GM23338 (cell line): Measurements from ENCODE around the gene SLC12A7. TPM values are rescaled to one million over a fixed set of nuclear protein-coding genes. Genes with fewer than 3 reads are reported as not detected.

Experiments
- ATAC-seq: fragments of 200-7000 bp; cut with Tn5 transposase; 3 replicates; pipeline ENCODE4 v1.9.1; 2020
- DNase-seq: peaks from one replicate; pipeline ENCODE4 v3.0.0-alpha.2; 2015; ENCODE audit warnings: low spot score
- H2AFZ ChIP-seq: fragments of 200-600 bp; sonication (generic); 2 replicates; pipeline ENCODE4 v1.8.0; 2016; ENCODE audit warnings: antibody characterized with exemption, mild to moderate bottlenecking, moderate library complexity
- H3F3A ChIP-seq: fragments of 200-600 bp; sonication (generic); replicated peaks from 2 replicates; pipeline ENCODE4 v1.8.0; 2017; ENCODE audit warnings: antibody characterized with exemption, mixed run types, low read depth
- H3K27ac ChIP-seq: fragments of 200-600 bp; sonication (generic); 2 replicates; pipeline ENCODE4 v1.6.1; 2016; ENCODE audit warnings: low read depth
- H3K27me3 ChIP-seq: fragments of 200-600 bp; sonication (generic); 2 replicates; pipeline ENCODE4 v1.8.0; 2016; ENCODE audit warnings: mild to moderate bottlenecking, mixed run types, moderate library complexity; ENCODE audit not compliant: insufficient read depth
- H3K36me3 ChIP-seq: fragments of 200-600 bp; sonication (generic); 2 replicates; pipeline ENCODE4 v1.8.0; 2016; ENCODE audit warnings: mild to moderate bottlenecking; ENCODE audit not compliant: insufficient read depth
- H3K4me1 ChIP-seq: fragments of 200-600 bp; sonication (generic); 2 replicates; pipeline ENCODE4 v1.8.0; 2016; ENCODE audit warnings: mild to moderate bottlenecking, moderate library complexity; ENCODE audit not compliant: insufficient read depth
- H3K4me2 ChIP-seq: fragments of 200-600 bp; sonication (generic); 2 replicates; pipeline ENCODE4 v1.7.1; 2017; ENCODE audit warnings: mixed run types
- H3K4me3 ChIP-seq: fragments of 200-600 bp; sonication (generic); 2 replicates; pipeline ENCODE4 v1.6.1; 2016; ENCODE audit warnings: mixed run types
- H3K79me2 ChIP-seq: fragments of 200-600 bp; sonication (generic); replicated peaks from 2 replicates; pipeline ENCODE4 v1.8.0; 2017; ENCODE audit warnings: mild to moderate bottlenecking; ENCODE audit not compliant: insufficient read depth
- H3K9me2 ChIP-seq: fragments of 200-600 bp; sonication (generic); 2 replicates; pipeline ENCODE4 v1.8.0; 2017; ENCODE audit not compliant: insufficient read depth
- H4K20me1 ChIP-seq: fragments of 200-600 bp; sonication (generic); replicated peaks from 2 replicates; pipeline ENCODE4 v1.8.0; 2017; ENCODE audit warnings: mild to moderate bottlenecking; ENCODE audit not compliant: insufficient read depth
- H3K27ac Mint-ChIP-seq: 2 replicates; pipeline ENCODE4 v1.8.0; 2020; ENCODE audit warnings: inconsistent platforms, mild to moderate bottlenecking, moderate library complexity, mixed read lengths
- H3K27me3 Mint-ChIP-seq: 3 replicates; pipeline ENCODE4 v1.8.0; 2022; ENCODE audit warnings: low read depth, mild to moderate bottlenecking, moderate library complexity, mixed read lengths, inconsistent platforms; ENCODE audit not compliant: insufficient read depth, poor library complexity
- H3K36me3 Mint-ChIP-seq: 3 replicates; pipeline ENCODE4 v1.8.0; 2021; ENCODE audit warnings: low read depth, mild to moderate bottlenecking, inconsistent platforms, moderate library complexity, mixed read lengths
- H3K4me1 Mint-ChIP-seq: 3 replicates; pipeline ENCODE4 v1.8.0; 2020; ENCODE audit warnings: mild to moderate bottlenecking, inconsistent platforms, mixed read lengths
- H3K4me3 Mint-ChIP-seq: 3 replicates; pipeline ENCODE4 v1.8.0; 2021; ENCODE audit warnings: moderate library complexity, mild to moderate bottlenecking, inconsistent platforms, mixed read lengths
- H3K9me3 Mint-ChIP-seq: 3 replicates; pipeline ENCODE4 v1.8.0; 2020; ENCODE audit warnings: moderate library complexity, mild to moderate bottlenecking, inconsistent platforms, mixed read lengths
- CREB1 ChIP-seq: fragments of 250-450 bp; sonication (Bioruptor Pico); IDR thresholded peaks from 2 replicates; pipeline ENCODE4 v1.5.0; 2020; ENCODE audit warnings: low read depth, mild to moderate bottlenecking, moderate library complexity
- EZH2 ChIP-seq: fragments of 200-600 bp; sonication (generic); IDR thresholded peaks from one replicate; pipeline ENCODE4 v1.8.0; 2017; ENCODE audit warnings: antibody characterized with exemption, mild to moderate bottlenecking, low read depth; ENCODE audit not compliant: unreplicated experiment
- EZH2phosphoT487 ChIP-seq: fragments of 200-600 bp; sonication (generic); IDR thresholded peaks from one replicate; pipeline ENCODE4 v1.8.1; 2018; ENCODE audit warnings: antibody characterized with exemption; ENCODE audit not compliant: unreplicated experiment
- JUNB ChIP-seq: IDR thresholded peaks from one replicate; pipeline ENCODE4 v1.6.1; 2016; ENCODE audit warnings: antibody characterized with exemption; ENCODE audit not compliant: unreplicated experiment
- NANOG ChIP-seq: IDR thresholded peaks from 2 replicates; pipeline ENCODE4 v1.6.1; 2016; ENCODE audit warnings: antibody characterized with exemption, borderline replicate concordance
- POLR2AphosphoS5 ChIP-seq: IDR thresholded peaks from 2 replicates; pipeline ENCODE4 v1.6.1; 2016; ENCODE audit warnings: antibody characterized with exemption, low read depth
- ZNF114 ChIP-seq: fragments of 250-450 bp; sonication (Bioruptor Pico); IDR thresholded peaks from 2 replicates; pipeline ENCODE4 v1.5.0; 2020; ENCODE audit warnings: mild to moderate bottlenecking, moderate library complexity
- ZNF331 ChIP-seq: fragments of 250-450 bp; sonication (Bioruptor Pico); IDR thresholded peaks from 2 replicates; pipeline ENCODE4 v1.5.0; 2020; ENCODE audit warnings: low read depth, mild to moderate bottlenecking, moderate library complexity
- polyA plus RNA-seq: library from polyadenylated mRNA; unstranded; fragments of >200 nt; fragmentation: Nextera tagmentation; extraction: Ambion mirVana; gene quantifications from 2 replicates; pipeline ENCODE4 v1.2.1, GENCODE V29; 2016
- total RNA-seq: library from RNA; depleted of rRNA; stranded (reverse); fragments of >200 nt; shearing (Covaris generic); gene quantifications from 2 replicates; pipeline ENCODE4 v1.2.3, GENCODE V29; 2014
- TF ChIP-seq, protein P1 (sequence below): fragments of 250-450 bp; sonication (Bioruptor Pico); IDR thresholded peaks from 2 replicates; pipeline ENCODE4 v1.5.0; 2020; ENCODE audit warnings: mild to moderate bottlenecking, moderate library complexity
- TF ChIP-seq, protein P2 (sequence below): IDR thresholded peaks from 2 replicates; pipeline ENCODE4 v1.6.1; 2016; ENCODE audit warnings: antibody characterized with exemption
- TF ChIP-seq, protein P3 (sequence below), 2 experiments: fragments of 200-600 bp in 1 of 2; sonication (generic) in 1 of 2; conservative IDR thresholded peaks; 2 replicates each; pipeline versions ENCODE4 v1.5.1 to v1.6.1; 2016 to 2017; ENCODE audit warnings: antibody characterized with exemption in 2 of 2, low read depth in 2 of 2, mild to moderate bottlenecking in 2 of 2, moderate library complexity in 1 of 2

Gene SLC12A7
- total and polyA plus RNA-seq, 2 experiments from 2014 or later, result 7.4 to 32.2 TPM

DNA sequence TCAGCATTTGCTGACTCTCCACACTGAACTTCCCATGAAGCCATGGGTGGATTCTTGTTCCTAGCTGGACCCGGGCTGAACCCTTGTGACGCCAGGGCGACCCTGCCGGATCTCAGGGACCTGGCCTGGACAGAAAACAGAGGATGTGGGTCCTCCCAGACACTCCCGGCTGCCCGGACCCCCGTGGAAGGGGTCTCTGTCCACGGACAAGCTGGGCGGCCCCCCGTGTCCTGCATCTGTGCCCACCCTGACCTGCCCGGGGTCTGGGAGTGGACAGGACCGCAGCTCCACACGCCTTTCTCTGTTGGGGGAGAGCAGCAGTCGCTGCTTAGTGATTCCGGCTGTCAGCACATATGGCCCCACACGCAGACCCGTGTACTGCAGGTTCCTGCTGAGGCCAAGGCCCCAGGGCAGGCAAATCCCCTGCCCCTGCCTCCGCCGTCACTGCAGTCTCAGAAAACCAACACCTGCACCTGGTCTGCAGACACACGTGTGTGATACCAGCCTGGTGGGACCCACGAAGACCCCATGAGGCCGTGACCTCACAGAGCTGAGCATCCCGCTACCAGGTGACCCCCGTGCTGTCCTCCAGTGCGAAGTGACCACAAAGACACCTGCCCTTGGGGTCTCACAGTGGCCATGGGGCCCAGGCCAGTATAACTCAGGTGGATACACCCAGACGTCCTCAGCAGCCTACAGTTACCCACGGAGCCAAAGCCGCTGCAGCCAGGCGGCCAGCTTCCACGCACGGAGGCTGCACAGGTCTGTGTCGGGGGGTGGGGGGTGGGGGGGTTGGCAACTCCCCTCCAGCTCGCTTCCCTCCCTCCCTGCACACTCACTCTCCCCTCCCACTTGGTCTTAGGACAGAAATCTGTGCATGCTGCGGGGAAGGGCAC is 52.6 kb downstream of the SLC12A7 start:
- ATAC-seq, result no peak

More for the DNA sequence above, 52.6 kb downstream of the SLC12A7 start:
- H3K27ac ChIP-seq, result no peak overlapping the region
- no peaks in the 10 kb centered on the region for H3K36me3 ChIP-seq
- Mint-ChIP-seq H3K9me3 (no peaks in the 10 kb centered on the region), H3K27me3 (peaks cover 2% of the 10 kb centered on the region), H3K27ac (no peak overlapping the region; the same call in 1 of the 2 replicates), H3K4me3 (no peak overlapping the region), H3K4me1 (no peaks in the 10 kb centered on the region), H3K36me3 (peaks cover 19% of the 10 kb centered on the region)
- H3K9me2 ChIP-seq, result no peaks in the 10 kb centered on the region
- no peak for DNase-seq
- no peak overlapping the region for H3K4me2 ChIP-seq
- H3F3A ChIP-seq, result no peaks in the 10 kb centered on the region
- TF ChIP-seq NANOG (no peak), CREB1 (no peak), EZH2phosphoT487 (no peak), EZH2 (no peak), POLR2AphosphoS5 (no peak), ZNF114 (no peak), ZNF331 (CRISPR knock-in tag) (no peak), JUNB (no peak)
- TF ChIP-seq, protein P1, sequence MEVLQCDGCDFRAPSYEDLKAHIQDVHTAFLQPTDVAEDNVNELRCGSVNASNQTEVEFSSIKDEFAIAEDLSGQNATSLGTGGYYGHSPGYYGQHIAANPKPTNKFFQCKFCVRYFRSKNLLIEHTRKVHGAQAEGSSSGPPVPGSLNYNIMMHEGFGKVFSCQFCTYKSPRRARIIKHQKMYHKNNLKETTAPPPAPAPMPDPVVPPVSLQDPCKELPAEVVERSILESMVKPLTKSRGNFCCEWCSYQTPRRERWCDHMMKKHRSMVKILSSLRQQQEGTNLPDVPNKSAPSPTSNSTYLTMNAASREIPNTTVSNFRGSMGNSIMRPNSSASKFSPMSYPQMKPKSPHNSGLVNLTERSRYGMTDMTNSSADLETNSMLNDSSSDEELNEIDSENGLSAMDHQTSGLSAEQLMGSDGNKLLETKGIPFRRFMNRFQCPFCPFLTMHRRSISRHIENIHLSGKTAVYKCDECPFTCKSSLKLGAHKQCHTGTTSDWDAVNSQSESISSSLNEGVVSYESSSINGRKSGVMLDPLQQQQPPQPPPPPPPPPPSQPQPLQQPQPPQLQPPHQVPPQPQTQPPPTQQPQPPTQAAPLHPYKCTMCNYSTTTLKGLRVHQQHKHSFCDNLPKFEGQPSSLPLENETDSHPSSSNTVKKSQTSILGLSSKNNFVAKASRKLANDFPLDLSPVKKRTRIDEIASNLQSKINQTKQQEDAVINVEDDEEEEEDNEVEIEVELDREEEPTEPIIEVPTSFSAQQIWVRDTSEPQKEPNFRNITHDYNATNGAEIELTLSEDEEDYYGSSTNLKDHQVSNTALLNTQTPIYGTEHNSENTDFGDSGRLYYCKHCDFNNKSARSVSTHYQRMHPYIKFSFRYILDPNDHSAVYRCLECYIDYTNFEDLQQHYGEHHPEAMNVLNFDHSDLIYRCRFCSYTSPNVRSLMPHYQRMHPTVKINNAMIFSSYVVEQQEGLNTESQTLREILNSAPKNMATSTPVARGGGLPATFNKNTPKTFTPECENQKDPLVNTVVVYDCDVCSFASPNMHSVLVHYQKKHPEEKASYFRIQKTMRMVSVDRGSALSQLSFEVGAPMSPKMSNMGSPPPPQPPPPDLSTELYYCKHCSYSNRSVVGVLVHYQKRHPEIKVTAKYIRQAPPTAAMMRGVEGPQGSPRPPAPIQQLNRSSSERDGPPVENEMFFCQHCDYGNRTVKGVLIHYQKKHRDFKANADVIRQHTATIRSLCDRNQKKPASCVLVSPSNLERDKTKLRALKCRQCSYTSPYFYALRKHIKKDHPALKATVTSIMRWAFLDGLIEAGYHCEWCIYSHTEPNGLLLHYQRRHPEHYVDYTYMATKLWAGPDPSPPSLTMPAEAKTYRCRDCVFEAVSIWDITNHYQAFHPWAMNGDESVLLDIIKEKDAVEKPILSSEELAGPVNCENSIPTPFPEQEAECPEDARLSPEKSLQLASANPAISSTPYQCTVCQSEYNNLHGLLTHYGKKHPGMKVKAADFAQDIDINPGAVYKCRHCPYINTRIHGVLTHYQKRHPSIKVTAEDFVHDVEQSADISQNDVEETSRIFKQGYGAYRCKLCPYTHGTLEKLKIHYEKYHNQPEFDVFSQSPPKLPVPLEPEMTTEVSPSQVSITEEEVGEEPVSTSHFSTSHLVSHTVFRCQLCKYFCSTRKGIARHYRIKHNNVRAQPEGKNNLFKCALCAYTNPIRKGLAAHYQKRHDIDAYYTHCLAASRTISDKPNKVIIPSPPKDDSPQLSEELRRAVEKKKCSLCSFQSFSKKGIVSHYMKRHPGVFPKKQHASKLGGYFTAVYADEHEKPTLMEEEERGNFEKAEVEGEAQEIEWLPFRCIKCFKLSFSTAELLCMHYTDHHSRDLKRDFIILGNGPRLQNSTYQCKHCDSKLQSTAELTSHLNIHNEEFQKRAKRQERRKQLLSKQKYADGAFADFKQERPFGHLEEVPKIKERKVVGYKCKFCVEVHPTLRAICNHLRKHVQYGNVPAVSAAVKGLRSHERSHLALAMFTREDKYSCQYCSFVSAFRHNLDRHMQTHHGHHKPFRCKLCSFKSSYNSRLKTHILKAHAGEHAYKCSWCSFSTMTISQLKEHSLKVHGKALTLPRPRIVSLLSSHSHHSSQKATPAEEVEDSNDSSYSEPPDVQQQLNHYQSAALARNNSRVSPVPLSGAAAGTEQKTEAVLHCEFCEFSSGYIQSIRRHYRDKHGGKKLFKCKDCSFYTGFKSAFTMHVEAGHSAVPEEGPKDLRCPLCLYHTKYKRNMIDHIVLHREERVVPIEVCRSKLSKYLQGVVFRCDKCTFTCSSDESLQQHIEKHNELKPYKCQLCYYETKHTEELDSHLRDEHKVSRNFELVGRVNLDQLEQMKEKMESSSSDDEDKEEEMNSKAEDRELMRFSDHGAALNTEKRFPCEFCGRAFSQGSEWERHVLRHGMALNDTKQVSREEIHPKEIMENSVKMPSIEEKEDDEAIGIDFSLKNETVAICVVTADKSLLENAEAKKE (CRISPR knock-in tag), result no peak
- TF ChIP-seq, protein P2, sequence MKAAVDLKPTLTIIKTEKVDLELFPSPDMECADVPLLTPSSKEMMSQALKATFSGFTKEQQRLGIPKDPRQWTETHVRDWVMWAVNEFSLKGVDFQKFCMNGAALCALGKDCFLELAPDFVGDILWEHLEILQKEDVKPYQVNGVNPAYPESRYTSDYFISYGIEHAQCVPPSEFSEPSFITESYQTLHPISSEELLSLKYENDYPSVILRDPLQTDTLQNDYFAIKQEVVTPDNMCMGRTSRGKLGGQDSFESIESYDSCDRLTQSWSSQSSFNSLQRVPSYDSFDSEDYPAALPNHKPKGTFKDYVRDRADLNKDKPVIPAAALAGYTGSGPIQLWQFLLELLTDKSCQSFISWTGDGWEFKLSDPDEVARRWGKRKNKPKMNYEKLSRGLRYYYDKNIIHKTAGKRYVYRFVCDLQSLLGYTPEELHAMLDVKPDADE, result no peak
- TF ChIP-seq, protein P3, sequence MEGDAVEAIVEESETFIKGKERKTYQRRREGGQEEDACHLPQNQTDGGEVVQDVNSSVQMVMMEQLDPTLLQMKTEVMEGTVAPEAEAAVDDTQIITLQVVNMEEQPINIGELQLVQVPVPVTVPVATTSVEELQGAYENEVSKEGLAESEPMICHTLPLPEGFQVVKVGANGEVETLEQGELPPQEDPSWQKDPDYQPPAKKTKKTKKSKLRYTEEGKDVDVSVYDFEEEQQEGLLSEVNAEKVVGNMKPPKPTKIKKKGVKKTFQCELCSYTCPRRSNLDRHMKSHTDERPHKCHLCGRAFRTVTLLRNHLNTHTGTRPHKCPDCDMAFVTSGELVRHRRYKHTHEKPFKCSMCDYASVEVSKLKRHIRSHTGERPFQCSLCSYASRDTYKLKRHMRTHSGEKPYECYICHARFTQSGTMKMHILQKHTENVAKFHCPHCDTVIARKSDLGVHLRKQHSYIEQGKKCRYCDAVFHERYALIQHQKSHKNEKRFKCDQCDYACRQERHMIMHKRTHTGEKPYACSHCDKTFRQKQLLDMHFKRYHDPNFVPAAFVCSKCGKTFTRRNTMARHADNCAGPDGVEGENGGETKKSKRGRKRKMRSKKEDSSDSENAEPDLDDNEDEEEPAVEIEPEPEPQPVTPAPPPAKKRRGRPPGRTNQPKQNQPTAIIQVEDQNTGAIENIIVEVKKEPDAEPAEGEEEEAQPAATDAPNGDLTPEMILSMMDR (conservative IDR thresholded peaks at IDR 0.05; ENCODE audit: low read depth in 2 of 2), result no peak
- H3K4me1 ChIP-seq, result no peaks in the 10 kb centered on the region
- no peaks in the 10 kb centered on the region for H3K79me2 ChIP-seq
- H2AFZ ChIP-seq, result no peak overlapping the region
- H3K4me3 ChIP-seq, result no peak overlapping the region
- H3K27me3 ChIP-seq, result no peaks in the 10 kb centered on the region
- H4K20me1 ChIP-seq, result no peaks in the 10 kb centered on the region; the same call in 1 of the 2 replicates
